ENCODE data around the gene C19orf67. TPM values are rescaled to one million over a fixed set of nuclear protein-coding genes. Genes with fewer than 3 reads are reported as not detected.
A peak's percentile ranks its signal among the peaks of the same experiment; 100 is the strongest.

C19orf67 gene
- total and polyA plus RNA-seq, 9 donors = 0.18 TPM; not detected in 8

- H3K27ac ChIP-seq (ENCODE audit: low read length) = no peak overlapping the region
- H3K36me3 ChIP-seq (ENCODE audit: control insufficient read depth, insufficient read depth, low read length) = peaks cover 36% of the 10 kb centered on the region
- peaks cover 20% of the 10 kb centered on the region for H3K4me1 ChIP-seq (ENCODE audit: control insufficient read depth, insufficient read depth, low read length)
- H3K4me3 ChIP-seq (ENCODE audit: low read length) = peak overlapping the region; percentile 43
- H3K27me3 ChIP-seq (ENCODE audit: control insufficient read depth, insufficient read depth, low read length) = no peaks in the 10 kb centered on the region
- WGBS (ENCODE audit: insufficient coverage) = 80% methylated on average over 28 of the region's 30 CpGs
- DNase-seq = no peak
- H3K9me3 ChIP-seq (replicated peaks; ENCODE audit: control insufficient read depth, low read depth, low read length) = peaks cover 9% of the 10 kb centered on the region
Measured at GRCh38 chr19:14088634-14089411, 3.2 kb upstream of the C19orf67 start.

- no peaks in the 10 kb centered on the region for H3K27me3 ChIP-seq (ENCODE audit: control insufficient read depth, insufficient read depth, low read length)
- no peak overlapping the region for H3K4me3 ChIP-seq (ENCODE audit: low read length)
- no peaks in the 10 kb centered on the region for H3K9me3 ChIP-seq (replicated peaks; ENCODE audit: control insufficient read depth, low read depth, low read length)
- no peak overlapping the region for H3K27ac ChIP-seq (ENCODE audit: low read length)
- DNase-seq = no peak
- WGBS (ENCODE audit: insufficient coverage) = no CpG with 5 or more reads among the region's 5 CpGs
- H3K4me1 ChIP-seq (ENCODE audit: control insufficient read depth, insufficient read depth, low read length) = peaks cover 20% of the 10 kb centered on the region
- H3K36me3 ChIP-seq (ENCODE audit: control insufficient read depth, insufficient read depth, low read length) = peaks cover 31% of the 10 kb centered on the region
Measured at GRCh38 chr19:14086098-14086497, 515 bp upstream of the C19orf67 start.

GRCh38 chr19:14082675-14082960, 3.0 kb downstream of the C19orf67 start:
- H3K9me3 ChIP-seq (replicated peaks; ENCODE audit: control insufficient read depth, low read depth, low read length) = no peaks in the 10 kb centered on the region
- H3K36me3 ChIP-seq (ENCODE audit: control insufficient read depth, insufficient read depth, low read length) = peaks cover 17% of the 10 kb centered on the region
- H3K4me3 ChIP-seq (ENCODE audit: low read length) = no peak overlapping the region
- no peak for DNase-seq
- H3K4me1 ChIP-seq (ENCODE audit: control insufficient read depth, insufficient read depth, low read length) = peaks cover 17% of the 10 kb centered on the region
- no peaks in the 10 kb centered on the region for H3K27me3 ChIP-seq (ENCODE audit: control insufficient read depth, insufficient read depth, low read length)
- 50% methylated on average over 1 of the region's 1 CpG for WGBS (ENCODE audit: insufficient coverage)
- H3K27ac ChIP-seq (ENCODE audit: low read length) = no peak overlapping the region

GRCh38 chr19:14081797-14082674, 3.5 kb downstream of the C19orf67 start:
- Histone ChIP-seq H3K27ac (ENCODE audit: low read length) (peak overlapping the region; percentile 91), H3K36me3 (ENCODE audit: control insufficient read depth, insufficient read depth, low read length) (peaks cover 12% of the 10 kb centered on the region), H3K9me3 (replicated peaks; ENCODE audit: control insufficient read depth, low read depth, low read length) (no peaks in the 10 kb centered on the region), H3K27me3 (ENCODE audit: control insufficient read depth, insufficient read depth, low read length) (no peaks in the 10 kb centered on the region), H3K4me1 (ENCODE audit: control insufficient read depth, insufficient read depth, low read length) (peaks cover 17% of the 10 kb centered on the region), H3K4me3 (ENCODE audit: low read length) (peak overlapping the region; percentile 96)
- 23% methylated on average over 22 of the region's 24 CpGs for WGBS (ENCODE audit: insufficient coverage)
- DNase-seq = no peak

- under 1% methylated on average over 37 of the region's 50 CpGs for WGBS (ENCODE audit: insufficient coverage)
- DNase-seq = peak; percentile 100
- Histone ChIP-seq H3K27ac (ENCODE audit: low read length) (peak overlapping the region; percentile 96), H3K27me3 (ENCODE audit: control insufficient read depth, insufficient read depth, low read length) (no peaks in the 10 kb centered on the region), H3K9me3 (replicated peaks; ENCODE audit: control insufficient read depth, low read depth, low read length) (no peaks in the 10 kb centered on the region), H3K4me3 (ENCODE audit: low read length) (peak overlapping the region; percentile 96), H3K4me1 (ENCODE audit: control insufficient read depth, insufficient read depth, low read length) (peaks cover 17% of the 10 kb centered on the region), H3K36me3 (ENCODE audit: control insufficient read depth, insufficient read depth, low read length) (peaks cover 4% of the 10 kb centered on the region)
Measured at GRCh38 chr19:14080887-14081796, 4.4 kb downstream of the C19orf67 start.

- Histone ChIP-seq H3K27ac (ENCODE audit: low read length) (no peak overlapping the region), H3K4me1 (ENCODE audit: control insufficient read depth, insufficient read depth, low read length) (peaks cover 33% of the 10 kb centered on the region), H3K9me3 (replicated peaks; ENCODE audit: control insufficient read depth, low read depth, low read length) (no peaks in the 10 kb centered on the region), H3K4me3 (ENCODE audit: low read length) (no peak overlapping the region), H3K36me3 (ENCODE audit: control insufficient read depth, insufficient read depth, low read length) (peaks cover 2% of the 10 kb centered on the region), H3K27me3 (ENCODE audit: control insufficient read depth, insufficient read depth, low read length) (peaks cover 13% of the 10 kb centered on the region)
- peak; percentile 58 for DNase-seq
- WGBS (ENCODE audit: insufficient coverage) = no CpG with 5 or more reads among the region's 2 CpGs
Measured at GRCh38 chr19:14078411-14078810, 7.2 kb downstream of the C19orf67 start.

GRCh38 chr19:14073925-14074838, 11.4 kb downstream of the C19orf67 start:
- peak overlapping the region; percentile 61 for H3K4me3 ChIP-seq (ENCODE audit: low read length)
- DNase-seq = no peak
- H3K27me3 ChIP-seq (ENCODE audit: control insufficient read depth, insufficient read depth, low read length) = peaks cover 22% of the 10 kb centered on the region
- WGBS (ENCODE audit: insufficient coverage) = 4% methylated on average over 36 of the region's 44 CpGs
- H3K27ac ChIP-seq (ENCODE audit: low read length) = peak overlapping the region; percentile 78
- H3K4me1 ChIP-seq (ENCODE audit: control insufficient read depth, insufficient read depth, low read length) = peaks cover 34% of the 10 kb centered on the region
- no peaks in the 10 kb centered on the region for H3K9me3 ChIP-seq (replicated peaks; ENCODE audit: control insufficient read depth, low read depth, low read length)
- no peaks in the 10 kb centered on the region for H3K36me3 ChIP-seq (ENCODE audit: control insufficient read depth, insufficient read depth, low read length)

GRCh38 chr19:14073261-14073924, 12.2 kb downstream of the C19orf67 start:
- H3K9me3 ChIP-seq (replicated peaks; ENCODE audit: control insufficient read depth, low read depth, low read length) = no peaks in the 10 kb centered on the region
- under 1% methylated on average over 103 of the region's 106 CpGs for WGBS (ENCODE audit: insufficient coverage)
- peaks cover 34% of the 10 kb centered on the region for H3K4me1 ChIP-seq (ENCODE audit: control insufficient read depth, insufficient read depth, low read length)
- H3K4me3 ChIP-seq (ENCODE audit: low read length) = peak overlapping the region; percentile 61
- peak; percentile 83 for DNase-seq
- H3K27me3 ChIP-seq (ENCODE audit: control insufficient read depth, insufficient read depth, low read length) = peaks cover 22% of the 10 kb centered on the region
- no peaks in the 10 kb centered on the region for H3K36me3 ChIP-seq (ENCODE audit: control insufficient read depth, insufficient read depth, low read length)
- peak overlapping the region; percentile 78 for H3K27ac ChIP-seq (ENCODE audit: low read length)
